ENCODE data around the gene CEACAM6.
"Not testable (repeated sequence)": the region's sequence is repeated elsewhere in the genome, so short reads cannot be mapped to it uniquely, and the experiment has no call there.

The CEACAM6 gene

GRCh38 chr19:41750248-41751134 lies 4.8 kb upstream of the CEACAM6 start:
- H3K27me3 ChIP-seq (ENCODE audit: control insufficient read depth, insufficient read depth, low read length), result peaks cover 21% of the 10 kb centered on the region
- not testable (repeated sequence) for H3K4me3 ChIP-seq (ENCODE audit: low read depth, low read length); H3K4me1 ChIP-seq (ENCODE audit: control insufficient read depth, insufficient read depth, low read length); H3K36me3 ChIP-seq (ENCODE audit: control insufficient read depth, insufficient read depth, low read length); H3K9me3 ChIP-seq (ENCODE audit: control insufficient read depth, insufficient read depth, low read length); H3K9ac ChIP-seq (ENCODE audit: low read depth, low read length)

- Histone ChIP-seq H3K36me3 (ENCODE audit: control insufficient read depth, insufficient read depth, low read length) (no peaks in the 10 kb centered on the region), H3K4me1 (ENCODE audit: control insufficient read depth, insufficient read depth, low read length) (no peaks in the 10 kb centered on the region), H3K9me3 (ENCODE audit: control insufficient read depth, insufficient read depth, low read length) (no peaks in the 10 kb centered on the region), H3K9ac (ENCODE audit: low read depth, low read length) (no peak overlapping the region), H3K27me3 (ENCODE audit: control insufficient read depth, insufficient read depth, low read length) (peaks cover 2% of the 10 kb centered on the region), H3K4me3 (ENCODE audit: low read depth, low read length) (no peak overlapping the region)
These were observed 2.2 kb upstream of the CEACAM6 start for GRCh38 chr19:41753159-41753558.

- Histone ChIP-seq H3K4me1 (ENCODE audit: control insufficient read depth, insufficient read depth, low read length) (no peaks in the 10 kb centered on the region), H3K4me3 (ENCODE audit: low read depth, low read length) (no peak overlapping the region), H3K36me3 (ENCODE audit: control insufficient read depth, insufficient read depth, low read length) (no peaks in the 10 kb centered on the region), H3K27me3 (ENCODE audit: control insufficient read depth, insufficient read depth, low read length) (no peaks in the 10 kb centered on the region), H3K9me3 (ENCODE audit: control insufficient read depth, insufficient read depth, low read length) (no peaks in the 10 kb centered on the region), H3K9ac (ENCODE audit: low read depth, low read length) (no peak overlapping the region)
These were observed 1.3 kb upstream of the CEACAM6 start for GRCh38 chr19:41753936-41754529.

GRCh38 chr19:41758846-41759245 lies 3.5 kb downstream of the CEACAM6 start:
- Histone ChIP-seq H3K4me1 (ENCODE audit: control insufficient read depth, insufficient read depth, low read length) (no peaks in the 10 kb centered on the region), H3K27me3 (ENCODE audit: control insufficient read depth, insufficient read depth, low read length) (peaks cover 11% of the 10 kb centered on the region), H3K4me3 (ENCODE audit: low read depth, low read length) (no peak overlapping the region)

GRCh38 chr19:41767115-41767514 lies 11.8 kb downstream of the CEACAM6 start:
- no peaks in the 10 kb centered on the region for H3K4me1 ChIP-seq (ENCODE audit: control insufficient read depth, insufficient read depth, low read length)
- peaks cover 6% of the 10 kb centered on the region for H3K27me3 ChIP-seq (ENCODE audit: control insufficient read depth, insufficient read depth, low read length)
- no peak overlapping the region for H3K4me3 ChIP-seq (ENCODE audit: low read depth, low read length)
- no peaks in the 10 kb centered on the region for H3K9me3 ChIP-seq (ENCODE audit: control insufficient read depth, insufficient read depth, low read length)
- no peaks in the 10 kb centered on the region for H3K36me3 ChIP-seq (ENCODE audit: control insufficient read depth, insufficient read depth, low read length)
- H3K9ac ChIP-seq (ENCODE audit: low read depth, low read length), result no peak overlapping the region

More at GRCh38 chr19:41758846-41759245, 3.5 kb downstream of the CEACAM6 start:
- no peaks in the 10 kb centered on the region for H3K36me3 ChIP-seq (ENCODE audit: control insufficient read depth, insufficient read depth, low read length)
- H3K9ac ChIP-seq (ENCODE audit: low read depth, low read length), result no peak overlapping the region
- no peaks in the 10 kb centered on the region for H3K9me3 ChIP-seq (ENCODE audit: control insufficient read depth, insufficient read depth, low read length)

GRCh38 chr19:41768105-41768504 lies 12.8 kb downstream of the CEACAM6 start:
- not testable (repeated sequence) for H3K4me3 ChIP-seq (ENCODE audit: low read depth, low read length); H3K9me3 ChIP-seq (ENCODE audit: control insufficient read depth, insufficient read depth, low read length); H3K4me1 ChIP-seq (ENCODE audit: control insufficient read depth, insufficient read depth, low read length); H3K36me3 ChIP-seq (ENCODE audit: control insufficient read depth, insufficient read depth, low read length); H3K27me3 ChIP-seq (ENCODE audit: control insufficient read depth, insufficient read depth, low read length); H3K9ac ChIP-seq (ENCODE audit: low read depth, low read length)

GRCh38 chr19:41769608-41770007 lies 14.3 kb downstream of the CEACAM6 start:
- Histone ChIP-seq H3K9me3 (ENCODE audit: control insufficient read depth, insufficient read depth, low read length) (no peaks in the 10 kb centered on the region), H3K4me1 (ENCODE audit: control insufficient read depth, insufficient read depth, low read length) (no peaks in the 10 kb centered on the region), H3K4me3 (ENCODE audit: low read depth, low read length) (no peak overlapping the region), H3K9ac (ENCODE audit: low read depth, low read length) (no peak overlapping the region), H3K27me3 (ENCODE audit: control insufficient read depth, insufficient read depth, low read length) (no peaks in the 10 kb centered on the region), H3K36me3 (ENCODE audit: control insufficient read depth, insufficient read depth, low read length) (no peaks in the 10 kb centered on the region)

- Histone ChIP-seq H3K4me1 (ENCODE audit: control insufficient read depth, insufficient read depth, low read length) (peaks cover under 1% of the 10 kb centered on the region), H3K9ac (ENCODE audit: low read depth, low read length) (no peak overlapping the region), H3K36me3 (ENCODE audit: control insufficient read depth, insufficient read depth, low read length) (no peaks in the 10 kb centered on the region), H3K27me3 (ENCODE audit: control insufficient read depth, insufficient read depth, low read length) (no peaks in the 10 kb centered on the region), H3K4me3 (ENCODE audit: low read depth, low read length) (no peak overlapping the region), H3K9me3 (ENCODE audit: control insufficient read depth, insufficient read depth, low read length) (no peaks in the 10 kb centered on the region)
These were observed 16.1 kb downstream of the CEACAM6 start for GRCh38 chr19:41771410-41771809.

GRCh38 chr19:41774515-41774980 lies 19.2 kb downstream of the CEACAM6 start:
- no peaks in the 10 kb centered on the region for H3K27me3 ChIP-seq (ENCODE audit: control insufficient read depth, insufficient read depth, low read length)
- no peak overlapping the region for H3K9ac ChIP-seq (ENCODE audit: low read depth, low read length)
- no peak overlapping the region for H3K4me3 ChIP-seq (ENCODE audit: low read depth, low read length)
- no peaks in the 10 kb centered on the region for H3K9me3 ChIP-seq (ENCODE audit: control insufficient read depth, insufficient read depth, low read length)
- H3K4me1 ChIP-seq (ENCODE audit: control insufficient read depth, insufficient read depth, low read length), result peaks cover 3% of the 10 kb centered on the region
- H3K36me3 ChIP-seq (ENCODE audit: control insufficient read depth, insufficient read depth, low read length), result no peaks in the 10 kb centered on the region

- Histone ChIP-seq H3K4me1 (ENCODE audit: control insufficient read depth, insufficient read depth, low read length) (peaks cover 3% of the 10 kb centered on the region), H3K9ac (ENCODE audit: low read depth, low read length) (no peak overlapping the region), H3K27me3 (ENCODE audit: control insufficient read depth, insufficient read depth, low read length) (no peaks in the 10 kb centered on the region), H3K4me3 (ENCODE audit: low read depth, low read length) (no peak overlapping the region), H3K36me3 (ENCODE audit: control insufficient read depth, insufficient read depth, low read length) (no peaks in the 10 kb centered on the region), H3K9me3 (ENCODE audit: control insufficient read depth, insufficient read depth, low read length) (no peaks in the 10 kb centered on the region)
These were observed 21.4 kb downstream of the CEACAM6 start for GRCh38 chr19:41776700-41777099.

- Histone ChIP-seq H3K9me3 (ENCODE audit: control insufficient read depth, insufficient read depth, low read length) (no peaks in the 10 kb centered on the region), H3K4me1 (ENCODE audit: control insufficient read depth, insufficient read depth, low read length) (no peaks in the 10 kb centered on the region), H3K27me3 (ENCODE audit: control insufficient read depth, insufficient read depth, low read length) (peaks cover 20% of the 10 kb centered on the region), H3K4me3 (ENCODE audit: low read depth, low read length) (no peak overlapping the region), H3K9ac (ENCODE audit: low read depth, low read length) (no peak overlapping the region), H3K36me3 (ENCODE audit: control insufficient read depth, insufficient read depth, low read length) (no peaks in the 10 kb centered on the region)
These were observed 28.3 kb downstream of the CEACAM6 start for GRCh38 chr19:41783612-41784011.

- Histone ChIP-seq H3K36me3 (ENCODE audit: control insufficient read depth, insufficient read depth, low read length) (no peaks in the 10 kb centered on the region), H3K4me1 (ENCODE audit: control insufficient read depth, insufficient read depth, low read length) (no peaks in the 10 kb centered on the region), H3K9ac (ENCODE audit: low read depth, low read length) (no peak overlapping the region), H3K27me3 (ENCODE audit: control insufficient read depth, insufficient read depth, low read length) (peaks cover 20% of the 10 kb centered on the region), H3K4me3 (ENCODE audit: low read depth, low read length) (no peak overlapping the region), H3K9me3 (ENCODE audit: control insufficient read depth, insufficient read depth, low read length) (no peaks in the 10 kb centered on the region)
These were observed 29.0 kb downstream of the CEACAM6 start for GRCh38 chr19:41784312-41784711.

Measured in iPS-15b (cell line).